Nucleus accumbens (tissue), 56 donors: ENCODE data around the gene TRIM7.

Source experiments
- DNase-seq, 56 donors: peaks; one replicate each; lab custom pipeline; 2025; lab: John Stamatoyannopoulos, UW

TRIM7 gene

GRCh38 chr5:181197326-181197951 is 7.6 kb downstream of the TRIM7 start:
- DNase-seq = no peak

GRCh38 chr5:181195249-181195761 is 9.7 kb downstream of the TRIM7 start:
- no peak for DNase-seq

- no peak for DNase-seq
Observed at GRCh38 chr5:181194489-181195248, 10.3 kb downstream of the TRIM7 start.

- DNase-seq = no peak
Observed at GRCh38 chr5:181193656-181194055, 11.3 kb downstream of the TRIM7 start.

- DNase-seq = no peak
Observed at GRCh38 chr5:181192337-181193046, 12.5 kb downstream of the TRIM7 start.

- DNase-seq = no peak
Observed at GRCh38 chr5:181191526-181192336, 13.3 kb downstream of the TRIM7 start.

GRCh38 chr5:181190711-181191525 is 14.1 kb downstream of the TRIM7 start:
- no peak for DNase-seq

- no peak for DNase-seq
Observed at GRCh38 chr5:181189962-181190710, 14.9 kb downstream of the TRIM7 start.

GRCh38 chr5:181189363-181189961 is 15.5 kb downstream of the TRIM7 start:
- DNase-seq = no peak

GRCh38 chr5:181188700-181189362 is 16.2 kb downstream of the TRIM7 start:
- no peak for DNase-seq

- DNase-seq = no peak
Observed at GRCh38 chr5:181187500-181188213, 17.3 kb downstream of the TRIM7 start.

- no peak for DNase-seq
Observed at GRCh38 chr5:181186986-181187499, 18.0 kb downstream of the TRIM7 start.

GRCh38 chr5:181186022-181186421 is 19.0 kb downstream of the TRIM7 start:
- DNase-seq = no peak

- no peak for DNase-seq
Observed at GRCh38 chr5:181185560-181185959, 19.4 kb downstream of the TRIM7 start.

- DNase-seq = no peak
Observed at GRCh38 chr5:181184845-181185216, 20.2 kb downstream of the TRIM7 start.

- no peak for DNase-seq
Observed at GRCh38 chr5:181182651-181183050, 22.3 kb downstream of the TRIM7 start.
